Stimulated activated CD4-positive, alpha-beta T cell treated with anti-CD3 and anti-CD28 coated beads, Interleukin-1b, Interleukin-23, amount 100 ng/mL, for 4 hours (primary cell): Measurements from ENCODE around the gene TBC1D22A.

Source experiments
- DNase-seq, 2 donors: peaks; one replicate each; pipeline ENCODE4 v3.0.0-alpha.2; 2020; ENCODE audit warnings: low read depth in 2 of 2

The TBC1D22A gene

DNA sequence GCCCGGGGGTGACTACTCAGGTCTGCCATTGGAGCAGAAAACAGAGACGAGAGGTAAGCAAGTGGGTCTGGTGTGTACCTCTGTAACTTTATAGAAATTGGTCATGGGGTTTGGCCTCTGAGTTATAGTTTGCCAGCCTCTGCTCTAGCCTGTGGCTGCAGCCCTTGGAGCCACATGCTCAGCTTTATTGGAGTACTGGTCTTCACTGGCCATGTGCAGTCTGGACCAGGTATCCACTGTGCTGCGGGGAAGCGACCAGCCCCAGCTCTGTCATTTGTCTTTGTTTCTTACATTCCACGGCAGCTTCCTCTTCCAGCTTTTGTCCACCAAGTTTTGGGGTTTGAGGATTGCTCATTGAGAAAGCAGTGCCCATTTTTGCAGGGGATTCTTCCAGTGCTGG is 453.4 kb downstream of the TBC1D22A start:
- DNase-seq: no peak

DNA sequence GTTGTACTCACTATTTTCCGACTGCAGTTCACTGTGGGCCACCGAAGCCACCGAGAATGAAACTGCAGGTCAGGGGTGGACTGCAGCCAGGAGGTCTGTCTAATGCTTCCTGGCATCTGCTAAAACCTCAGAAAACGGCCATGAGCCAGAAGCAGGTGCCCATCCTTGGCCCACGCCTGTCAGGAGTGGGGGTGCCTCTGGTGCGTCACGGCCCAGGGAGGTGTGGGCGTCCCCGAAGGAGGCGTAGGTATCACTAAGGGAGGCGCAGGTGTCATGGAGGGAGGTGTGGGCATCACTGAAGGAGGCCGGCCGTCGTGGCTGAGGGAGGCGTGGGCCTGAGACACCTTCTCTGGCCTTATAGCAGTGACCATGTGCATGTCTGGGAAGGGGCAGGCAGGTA is 456.2 kb downstream of the TBC1D22A start:
- no peak for DNase-seq

DNA sequence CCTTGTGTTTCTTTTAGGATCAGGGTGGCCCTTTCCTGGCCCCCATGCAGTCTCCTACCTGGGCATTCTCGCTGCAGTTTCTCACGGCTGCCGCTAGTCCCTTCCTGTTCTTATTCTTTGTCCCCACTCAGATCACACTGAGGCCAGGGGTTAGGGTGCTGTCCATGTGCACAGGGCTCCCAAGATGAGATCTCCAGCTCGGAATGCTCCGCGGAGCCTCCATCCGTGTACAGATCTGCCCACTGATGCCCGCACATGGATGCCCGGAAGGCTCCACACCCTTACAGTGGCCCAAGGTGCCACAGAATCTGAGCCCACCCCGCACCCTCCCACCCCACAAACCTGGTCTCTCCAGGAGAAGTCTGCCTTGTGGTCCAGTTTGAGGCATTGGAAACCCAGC is 457.3 kb downstream of the TBC1D22A start:
- no peak for DNase-seq

DNA sequence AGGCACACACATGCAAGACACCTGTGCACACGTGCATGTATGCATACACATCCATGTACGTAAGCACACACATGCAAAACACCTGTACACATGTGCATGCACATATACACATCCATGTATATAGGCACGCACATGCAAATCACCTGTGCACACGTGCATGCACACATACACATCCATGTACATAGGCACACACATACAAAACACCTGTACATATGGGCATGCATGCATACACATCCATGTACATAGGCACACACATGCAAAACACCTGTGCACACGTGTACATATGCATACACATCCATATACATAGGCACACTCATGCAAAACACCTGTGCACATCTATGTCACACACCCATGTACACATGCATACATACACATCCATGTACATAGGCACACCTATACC is 458.3 kb downstream of the TBC1D22A start:
- no peak for DNase-seq

DNA sequence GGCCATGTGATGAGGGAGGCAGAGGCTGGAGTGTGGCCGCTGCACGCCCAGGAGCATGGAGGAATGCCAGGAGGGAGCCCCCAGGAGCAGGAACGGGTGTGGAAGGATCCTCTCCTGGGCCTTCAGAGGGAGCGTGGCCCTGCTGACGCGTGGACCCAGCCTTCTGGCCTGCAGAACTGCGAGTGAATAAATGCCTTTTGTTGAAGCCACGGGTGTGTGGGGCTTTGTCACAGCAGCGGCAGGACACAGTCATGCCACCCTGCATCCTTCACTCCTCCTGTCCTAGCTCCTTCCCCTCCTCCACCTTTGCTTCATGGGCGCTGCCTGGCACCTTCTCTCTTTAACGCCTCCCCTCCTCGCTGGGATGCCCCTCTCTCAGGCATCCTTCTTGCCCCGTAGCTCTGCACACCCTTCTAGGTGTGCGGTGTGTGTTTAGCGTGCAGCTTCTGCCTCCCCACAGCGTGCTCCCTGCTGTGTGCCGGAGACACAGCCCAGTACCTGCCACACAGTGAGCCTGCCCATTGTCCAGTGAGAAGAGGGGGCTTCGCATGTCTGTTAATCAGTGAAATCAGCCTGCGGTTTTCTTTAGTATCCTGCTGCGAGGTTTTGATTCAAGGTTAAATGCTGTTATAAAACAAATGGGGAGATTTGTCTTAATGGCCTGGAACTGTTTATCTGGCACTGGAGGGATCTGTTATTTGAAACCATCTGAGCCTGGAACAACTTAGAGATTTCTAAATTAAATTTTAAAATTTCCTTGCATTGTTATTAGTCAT is 459.6 kb downstream of the TBC1D22A start:
- DNase-seq: no peak
